ENCODE data around the gene MRRF. TPM values are rescaled to one million over a fixed set of nuclear protein-coding genes. Genes with fewer than 3 reads are reported as not detected.

MRRF gene
- total and polyA plus RNA-seq, 2 of the 4 experiments (the other 2 are of a cell fraction): 32.1 to 38.0 TPM

DNA sequence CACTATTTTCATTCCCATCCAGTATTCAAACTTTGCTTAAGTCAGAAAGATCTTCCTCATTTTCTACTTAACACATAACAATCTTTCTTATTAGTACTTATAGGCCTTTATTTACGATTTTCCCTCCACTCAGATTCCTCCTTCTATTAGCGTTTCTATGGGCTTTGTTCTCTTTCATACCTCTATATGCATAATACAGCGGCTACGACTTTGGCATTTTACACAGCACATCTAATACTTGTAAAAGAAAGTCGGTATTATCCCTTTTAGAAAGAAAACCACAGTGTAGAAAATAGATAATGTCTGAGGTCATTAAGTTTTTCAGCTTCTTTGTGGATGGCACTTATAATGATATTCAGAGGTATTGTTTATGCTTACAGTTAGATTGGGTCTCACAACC is 8.5 kb upstream of the MRRF start:
- H3K9me3 ChIP-seq (ENCODE audit: control insufficient read depth, insufficient read depth, low read length): no peaks in the 10 kb centered on the region
- H4K91ac ChIP-seq (ENCODE audit: insufficient read depth, low read depth, low read length): no peak overlapping the region
- H2BK120ac ChIP-seq (ENCODE audit: low read depth, low read length): no peak overlapping the region
- no peak overlapping the region for H2BK5ac ChIP-seq (ENCODE audit: low read depth, low read length, poor library complexity, severe bottlenecking)
- no peak overlapping the region for H2BK15ac ChIP-seq (ENCODE audit: low read depth, low read length)
- in situ Hi-C loops (cut with MboI; ENCODE audit: low sequenced_read_pairs) (no loop called here), intact Hi-C loops (cut with micrococcal nuclease) (no loop called here), dilution Hi-C loops (cut with HindIII; ENCODE audit: low sequenced_read_pairs, unreplicated experiment) (no loop called here)
- WGBS, 2 experiments (ENCODE audit: extremely low coverage in 2 of 2, insufficient read length in 1 of 2): 86 to 100% methylated on average over 1 of the region's 5 CpGs
- no peak overlapping the region for H3K4me2 ChIP-seq (ENCODE audit: low read depth, low read length)
- DNase-seq (no peak), ATAC-seq (ENCODE audit: low read depth) (no peak)
- H3K36me3 ChIP-seq (ENCODE audit: control insufficient read depth, insufficient read depth, low read length): peaks cover 20% of the 10 kb centered on the region
- H4K5ac ChIP-seq (ENCODE audit: low read depth, low read length): no peak overlapping the region
- H4K20me1 ChIP-seq (ENCODE audit: insufficient read depth, low read length): no peaks in the 10 kb centered on the region; the same call in 1 of the 2 replicates
- H3K4me3 ChIP-seq (ENCODE audit: insufficient read depth, low read depth, low read length): no peak overlapping the region
- no peak overlapping the region for H3K56ac ChIP-seq (ENCODE audit: extremely low read depth, insufficient read depth, low read length)
- peaks cover 9% of the 10 kb centered on the region; the same call in 1 of the 2 replicates for H3K9me1 ChIP-seq (ENCODE audit: insufficient read depth, low read length)
- H2AK9ac ChIP-seq (replicated peaks; ENCODE audit: low read depth, low read length, poor library complexity): no peak overlapping the region
- peaks cover 12 to 44% of the 10 kb centered on the region in 2 experiments for H3K79me1 ChIP-seq (ENCODE audit: low read depth in 1 of 2, low read length in 2 of 2)
- no peaks in the 10 kb centered on the region for H3K27me3 ChIP-seq (ENCODE audit: control insufficient read depth, insufficient read depth, low read length)
- BruUV-seq (replicated peaks): no TSS peak
- no peak overlapping the region for H4K8ac ChIP-seq (ENCODE audit: low read depth in 2 of 2, low read length in 2 of 2)
- H3K4me1 ChIP-seq (ENCODE audit: control insufficient read depth, insufficient read depth, low read length): no peaks in the 10 kb centered on the region
- no peak overlapping the region for H2AK5ac ChIP-seq (ENCODE audit: low read depth, low read length)
- no peak overlapping the region for H3K27ac ChIP-seq (ENCODE audit: insufficient read depth, low read length)
- POLR2A ChIA-PET (ENCODE audit: unreplicated experiment): no interaction called here
- H3K18ac ChIP-seq (ENCODE audit: low read depth, low read length): no peak overlapping the region
- TF ChIP-seq RCOR1 (IDR thresholded peaks at IDR 0.05; ENCODE audit: insufficient replicate concordance, low read length): no peak
- no peak for TF ChIP-seq RFX5 (IDR thresholded peaks at IDR 0.05; ENCODE audit: low read depth, low read length)
- no peak for TF ChIP-seq POLR2A (IDR thresholded peaks at IDR 0.05; ENCODE audit: low read depth, low read length)
- TF ChIP-seq RAD21 (IDR thresholded peaks at IDR 0.05; ENCODE audit: low read length): no peak
- no peak for TF ChIP-seq USF2 (IDR thresholded peaks at IDR 0.05; ENCODE audit: low read depth, low read length)
- TF ChIP-seq FOS (IDR thresholded peaks at IDR 0.05; ENCODE audit: low read depth, low read length): no peak
- TF ChIP-seq NFE2L2 (IDR thresholded peaks at IDR 0.05; ENCODE audit: low read depth, low read length): no peak
- no peak overlapping the region for H3K14ac ChIP-seq (replicated peaks; ENCODE audit: low read depth, low read length)
- H3K4ac ChIP-seq (ENCODE audit: low read depth, low read length): no peak overlapping the region
- no peak overlapping the region for H2AFZ ChIP-seq (replicated peaks; ENCODE audit: low read length, poor library complexity)
- H3K23ac ChIP-seq (ENCODE audit: low read depth, low read length): no peak overlapping the region
- no peak overlapping the region for H3K9ac ChIP-seq (ENCODE audit: low read depth, low read length)
- CTCF ChIA-PET: interaction anchor here (0.7 kb wide), 1 partner anchor 110 kb away, joined by 3 read pairs; no protein-coding TSS in a partner anchor
- no peak overlapping the region for H2BK20ac ChIP-seq (ENCODE audit: low read depth, low read length)

All from IMR-90 (cell line).